ENCODE measurements around the gene SLC6A4.

GRCh38 chr17:30222251-30222650 is 13.2 kb downstream of the SLC6A4 start:
- TF ChIP-seq POLR2AphosphoS5 (IDR thresholded peaks at IDR 0.05) (no peak), CTCF (IDR thresholded peaks at IDR 0.05) (no peak), POLR2A (IDR thresholded peaks at IDR 0.05; ENCODE audit: low read depth) (no peak), EP300 (IDR thresholded peaks at IDR 0.05) (no peak)
